ENCODE measurements around the gene ELF2.
"Not testable (repeated sequence)": the region's sequence is repeated elsewhere in the genome, so short reads cannot be mapped to it uniquely, and the experiment has no call there.

ELF2 gene

DNA sequence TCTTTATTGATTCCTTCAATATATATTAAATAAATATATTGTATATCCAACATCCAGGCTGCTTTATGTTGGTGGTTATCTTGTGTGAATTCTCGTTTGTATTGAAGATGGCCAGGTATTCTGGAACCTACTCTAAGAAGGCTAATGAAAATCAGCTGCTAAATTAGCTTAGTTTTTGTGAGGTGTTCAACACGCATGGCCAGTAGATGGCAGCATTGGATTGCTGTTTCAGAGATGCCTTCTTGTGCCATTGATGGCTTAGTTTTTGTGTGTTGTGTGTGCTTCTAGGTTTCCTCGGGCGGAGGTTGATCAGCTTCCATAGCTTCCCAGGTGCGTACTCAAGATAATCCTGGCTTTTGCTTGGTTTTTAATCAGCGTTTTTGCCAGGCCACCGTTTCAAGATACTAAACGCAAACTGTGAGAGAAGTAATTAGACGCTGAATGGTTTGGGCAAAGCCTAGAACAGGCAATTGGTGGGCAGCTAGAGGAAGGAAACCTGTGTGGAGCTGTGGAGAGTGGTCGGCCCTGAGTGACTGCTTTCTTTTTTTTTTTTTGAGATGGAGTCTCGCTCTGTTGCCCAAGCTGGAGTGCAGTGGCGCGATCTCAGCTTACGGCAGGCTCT lies 146.3 kb downstream of the ELF2 start:
- Histone ChIP-seq H3K4me3 (ENCODE audit: low read depth in 1 of 2, low read length in 1 of 2) (peak overlapping the region in 1 of 2 experiments; percentile 8), H3K9me3 (no peaks in the 10 kb centered on the region), H3K27me3 (no peaks in the 10 kb centered on the region), H3K27ac (peak overlapping the region; percentile 68), H3K36me3 (peaks cover 6% of the 10 kb centered on the region), H3K4me1 (ENCODE audit: control insufficient read depth in 1 of 2, insufficient read depth in 1 of 2, low read depth in 1 of 2, low read length in 1 of 2) (peaks cover 39 to 58% of the 10 kb centered on the region in 2 experiments)
- TF ChIP-seq, protein P1, sequence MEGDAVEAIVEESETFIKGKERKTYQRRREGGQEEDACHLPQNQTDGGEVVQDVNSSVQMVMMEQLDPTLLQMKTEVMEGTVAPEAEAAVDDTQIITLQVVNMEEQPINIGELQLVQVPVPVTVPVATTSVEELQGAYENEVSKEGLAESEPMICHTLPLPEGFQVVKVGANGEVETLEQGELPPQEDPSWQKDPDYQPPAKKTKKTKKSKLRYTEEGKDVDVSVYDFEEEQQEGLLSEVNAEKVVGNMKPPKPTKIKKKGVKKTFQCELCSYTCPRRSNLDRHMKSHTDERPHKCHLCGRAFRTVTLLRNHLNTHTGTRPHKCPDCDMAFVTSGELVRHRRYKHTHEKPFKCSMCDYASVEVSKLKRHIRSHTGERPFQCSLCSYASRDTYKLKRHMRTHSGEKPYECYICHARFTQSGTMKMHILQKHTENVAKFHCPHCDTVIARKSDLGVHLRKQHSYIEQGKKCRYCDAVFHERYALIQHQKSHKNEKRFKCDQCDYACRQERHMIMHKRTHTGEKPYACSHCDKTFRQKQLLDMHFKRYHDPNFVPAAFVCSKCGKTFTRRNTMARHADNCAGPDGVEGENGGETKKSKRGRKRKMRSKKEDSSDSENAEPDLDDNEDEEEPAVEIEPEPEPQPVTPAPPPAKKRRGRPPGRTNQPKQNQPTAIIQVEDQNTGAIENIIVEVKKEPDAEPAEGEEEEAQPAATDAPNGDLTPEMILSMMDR (IDR thresholded peaks at IDR 0.05): peak; percentile 80

DNA sequence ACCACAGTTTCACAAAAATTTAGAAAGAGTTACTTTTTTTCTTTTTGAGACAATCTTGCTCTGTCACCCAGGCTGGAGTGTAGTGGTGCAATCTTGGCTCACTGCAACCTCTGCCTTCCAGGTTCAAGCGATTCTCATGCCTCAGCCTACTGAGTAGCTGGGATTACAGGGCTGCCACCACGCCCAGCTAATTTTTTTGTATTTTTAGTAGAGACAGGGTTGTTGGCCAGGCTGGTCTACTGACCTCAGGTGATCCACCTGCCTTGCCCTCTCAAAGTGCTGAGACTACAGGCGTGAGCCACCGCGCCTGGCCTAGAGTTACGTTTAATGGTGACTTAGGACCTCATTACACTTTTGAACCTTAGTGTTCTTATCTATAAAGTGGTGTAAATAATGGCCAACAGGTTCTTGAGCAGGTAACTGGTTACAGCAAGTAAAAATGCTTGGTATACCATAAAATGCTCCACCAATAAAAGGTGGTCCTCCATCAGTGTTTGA lies 147.1 kb downstream of the ELF2 start:
- Histone ChIP-seq H3K27ac (peak overlapping the region; percentile 68), H3K4me1 (ENCODE audit: control insufficient read depth in 1 of 2, insufficient read depth in 1 of 2, low read depth in 1 of 2, low read length in 1 of 2) (peaks cover 39 to 58% of the 10 kb centered on the region in 2 experiments), H3K4me3 (ENCODE audit: low read depth in 1 of 2, low read length in 1 of 2) (peak overlapping the region in 1 of 2 experiments; percentile 8)
- not testable (repeated sequence) for H3K9me3 ChIP-seq, H3K27me3 ChIP-seq, H3K36me3 ChIP-seq

DNA sequence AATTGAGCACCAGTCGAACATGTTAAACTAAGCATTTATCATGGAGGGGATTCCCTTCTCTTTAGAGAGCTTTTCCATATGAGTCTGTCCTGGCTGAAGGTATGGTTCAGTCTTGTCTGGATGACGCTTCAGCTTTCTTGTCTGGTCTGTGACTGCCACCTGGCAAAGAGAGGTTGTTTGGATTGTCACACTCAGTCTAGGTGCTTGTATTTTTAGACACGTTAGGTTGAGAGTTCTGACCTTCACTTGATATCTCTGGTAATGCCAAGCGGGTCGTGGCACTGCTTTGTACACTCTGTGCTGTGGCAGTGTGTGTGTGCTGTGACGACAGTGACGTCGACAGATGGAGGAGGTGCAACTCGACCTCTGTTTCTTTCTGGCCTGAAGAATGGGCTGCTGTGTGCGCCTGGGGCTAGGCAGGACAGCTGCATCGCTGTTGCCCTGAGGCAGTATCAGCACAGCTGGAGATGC lies 148.8 kb downstream of the ELF2 start:
- Histone ChIP-seq H3K27ac (peak overlapping the region; percentile 68), H3K9me3 (no peaks in the 10 kb centered on the region), H3K4me3 (ENCODE audit: low read depth in 1 of 2, low read length in 1 of 2) (no peak overlapping the region), H3K4me1 (ENCODE audit: control insufficient read depth in 1 of 2, insufficient read depth in 1 of 2, low read depth in 1 of 2, low read length in 1 of 2) (peaks cover 42 to 58% of the 10 kb centered on the region in 2 experiments), H3K36me3 (peaks cover 6% of the 10 kb centered on the region), H3K27me3 (no peaks in the 10 kb centered on the region)
- TF ChIP-seq, protein P1 (IDR thresholded peaks at IDR 0.05): no peak

DNA sequence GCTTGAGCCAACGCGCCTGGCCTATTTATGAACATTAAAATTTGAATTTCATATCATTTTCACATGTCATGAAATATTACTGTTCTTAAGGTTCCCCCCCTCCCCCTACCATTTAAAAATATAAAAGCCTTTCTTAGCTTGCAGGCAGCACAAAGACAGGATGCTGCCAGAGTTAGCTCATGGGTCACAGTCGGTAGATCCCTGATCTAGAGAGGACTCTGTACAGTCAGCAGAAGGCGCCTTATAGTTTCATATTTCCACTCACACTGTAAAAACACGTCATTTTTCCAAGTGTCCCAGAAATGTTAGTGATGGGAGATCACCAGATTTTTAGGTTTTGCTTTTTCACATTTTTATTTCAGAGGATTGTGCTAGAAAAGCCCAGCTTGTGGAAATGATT lies 149.2 kb downstream of the ELF2 start:
- Histone ChIP-seq H3K4me1 (ENCODE audit: control insufficient read depth in 1 of 2, insufficient read depth in 1 of 2, low read depth in 1 of 2, low read length in 1 of 2) (peaks cover 42 to 56% of the 10 kb centered on the region in 2 experiments), H3K9me3 (no peaks in the 10 kb centered on the region), H3K4me3 (ENCODE audit: low read depth in 1 of 2, low read length in 1 of 2) (no peak overlapping the region), H3K27ac (peak overlapping the region; percentile 68), H3K36me3 (peaks cover 6% of the 10 kb centered on the region), H3K27me3 (no peaks in the 10 kb centered on the region)
- TF ChIP-seq, protein P1 (IDR thresholded peaks at IDR 0.05): no peak

DNA sequence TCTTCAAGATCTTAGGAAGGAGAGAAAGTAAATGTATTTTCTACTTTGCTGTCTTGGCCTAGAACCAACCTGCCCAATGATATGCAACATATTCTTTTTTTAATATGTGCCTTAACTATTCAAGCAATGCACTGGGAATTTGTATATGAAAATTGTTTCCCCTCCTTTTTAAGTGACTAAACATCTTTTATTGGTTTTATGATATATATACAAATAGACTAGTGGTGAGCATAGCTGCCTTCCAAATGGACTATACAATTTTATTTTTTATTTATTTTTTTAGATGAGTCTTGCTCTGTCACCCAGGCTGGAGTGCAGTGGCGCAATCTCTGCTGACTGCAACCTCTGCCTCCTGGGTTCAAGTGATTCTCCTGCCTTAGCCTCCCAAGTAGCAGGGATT lies 151.2 kb downstream of the ELF2 start:
- Histone ChIP-seq H3K27ac (peak overlapping the region; percentile 25), H3K4me3 (ENCODE audit: low read depth in 1 of 2, low read length in 1 of 2) (no peak overlapping the region), H3K36me3 (peaks cover 6% of the 10 kb centered on the region), H3K4me1 (ENCODE audit: control insufficient read depth in 1 of 2, insufficient read depth in 1 of 2, low read depth in 1 of 2, low read length in 1 of 2) (peaks cover 34 to 45% of the 10 kb centered on the region in 2 experiments), H3K9me3 (no peaks in the 10 kb centered on the region), H3K27me3 (no peaks in the 10 kb centered on the region)
- TF ChIP-seq, protein P1 (IDR thresholded peaks at IDR 0.05): no peak

DNA sequence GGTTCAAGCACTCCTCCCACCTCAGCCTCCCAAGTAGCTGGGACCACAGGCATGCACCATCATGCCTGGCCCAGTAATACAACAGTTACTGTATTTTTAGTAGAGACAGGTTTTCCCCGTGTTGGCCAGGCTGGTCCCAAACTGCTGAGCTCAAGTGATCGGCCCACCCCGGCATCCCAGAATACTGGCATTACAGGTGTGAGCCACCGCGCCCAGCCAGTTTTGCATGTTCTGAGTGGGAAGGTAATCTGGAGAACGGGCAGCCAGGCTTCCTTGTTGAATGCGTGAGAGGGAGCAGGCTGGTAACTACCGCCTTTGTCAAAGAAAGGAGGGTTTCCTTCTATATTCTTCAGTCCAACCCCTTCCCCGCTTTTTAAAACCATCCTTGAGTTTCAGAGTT lies 152.3 kb downstream of the ELF2 start:
- peaks cover 34 to 44% of the 10 kb centered on the region in 2 experiments for H3K4me1 ChIP-seq (ENCODE audit: control insufficient read depth in 1 of 2, insufficient read depth in 1 of 2, low read depth in 1 of 2, low read length in 1 of 2)
- no peaks in the 10 kb centered on the region for H3K9me3 ChIP-seq
- H3K4me3 ChIP-seq (ENCODE audit: low read depth in 1 of 2, low read length in 1 of 2): no peak overlapping the region
- no peaks in the 10 kb centered on the region for H3K27me3 ChIP-seq
- H3K36me3 ChIP-seq: peaks cover 6% of the 10 kb centered on the region
- TF ChIP-seq, protein P1 (IDR thresholded peaks at IDR 0.05): no peak
- H3K27ac ChIP-seq: peak overlapping the region; percentile 23
